ENCODE data around the gene SNRK.
A peak's percentile ranks its signal among the peaks of the same experiment; 100 is the strongest.

Gene SNRK

DNA sequence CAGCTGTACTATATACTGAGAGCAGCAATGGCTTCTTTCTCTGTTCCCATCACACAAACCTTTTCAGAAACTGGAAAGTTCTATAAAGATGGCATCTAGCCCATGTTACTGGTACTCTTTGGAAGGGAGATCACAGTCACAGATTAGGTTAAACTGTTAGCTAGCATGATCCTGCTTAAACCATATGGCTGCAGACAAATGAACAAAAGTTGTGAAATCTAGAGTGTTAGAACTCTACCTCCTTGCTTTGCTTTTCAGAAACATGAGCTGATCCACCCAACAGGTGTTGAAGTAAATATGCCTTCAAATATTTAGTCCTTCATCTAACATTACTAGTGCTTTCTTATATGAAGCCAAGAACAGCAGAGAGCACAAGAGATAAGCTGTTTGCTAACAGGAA lies 102.6 kb downstream of the SNRK start:
- H3K27me3 ChIP-seq (ENCODE audit: insufficient read depth, low read length, poor library complexity, severe bottlenecking) = no peaks in the 10 kb centered on the region
- no peak overlapping the region; the same call in 1 of the 2 replicates for H2AFZ ChIP-seq (ENCODE audit: low read length)
- TF ChIP-seq, protein P1, sequence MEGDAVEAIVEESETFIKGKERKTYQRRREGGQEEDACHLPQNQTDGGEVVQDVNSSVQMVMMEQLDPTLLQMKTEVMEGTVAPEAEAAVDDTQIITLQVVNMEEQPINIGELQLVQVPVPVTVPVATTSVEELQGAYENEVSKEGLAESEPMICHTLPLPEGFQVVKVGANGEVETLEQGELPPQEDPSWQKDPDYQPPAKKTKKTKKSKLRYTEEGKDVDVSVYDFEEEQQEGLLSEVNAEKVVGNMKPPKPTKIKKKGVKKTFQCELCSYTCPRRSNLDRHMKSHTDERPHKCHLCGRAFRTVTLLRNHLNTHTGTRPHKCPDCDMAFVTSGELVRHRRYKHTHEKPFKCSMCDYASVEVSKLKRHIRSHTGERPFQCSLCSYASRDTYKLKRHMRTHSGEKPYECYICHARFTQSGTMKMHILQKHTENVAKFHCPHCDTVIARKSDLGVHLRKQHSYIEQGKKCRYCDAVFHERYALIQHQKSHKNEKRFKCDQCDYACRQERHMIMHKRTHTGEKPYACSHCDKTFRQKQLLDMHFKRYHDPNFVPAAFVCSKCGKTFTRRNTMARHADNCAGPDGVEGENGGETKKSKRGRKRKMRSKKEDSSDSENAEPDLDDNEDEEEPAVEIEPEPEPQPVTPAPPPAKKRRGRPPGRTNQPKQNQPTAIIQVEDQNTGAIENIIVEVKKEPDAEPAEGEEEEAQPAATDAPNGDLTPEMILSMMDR (conservative IDR thresholded peaks at IDR 0.05; ENCODE audit: low read length) = no peak
- no peak for TF ChIP-seq EZH2phosphoT487 (IDR thresholded peaks at IDR 0.05; ENCODE audit: borderline replicate concordance)

DNA sequence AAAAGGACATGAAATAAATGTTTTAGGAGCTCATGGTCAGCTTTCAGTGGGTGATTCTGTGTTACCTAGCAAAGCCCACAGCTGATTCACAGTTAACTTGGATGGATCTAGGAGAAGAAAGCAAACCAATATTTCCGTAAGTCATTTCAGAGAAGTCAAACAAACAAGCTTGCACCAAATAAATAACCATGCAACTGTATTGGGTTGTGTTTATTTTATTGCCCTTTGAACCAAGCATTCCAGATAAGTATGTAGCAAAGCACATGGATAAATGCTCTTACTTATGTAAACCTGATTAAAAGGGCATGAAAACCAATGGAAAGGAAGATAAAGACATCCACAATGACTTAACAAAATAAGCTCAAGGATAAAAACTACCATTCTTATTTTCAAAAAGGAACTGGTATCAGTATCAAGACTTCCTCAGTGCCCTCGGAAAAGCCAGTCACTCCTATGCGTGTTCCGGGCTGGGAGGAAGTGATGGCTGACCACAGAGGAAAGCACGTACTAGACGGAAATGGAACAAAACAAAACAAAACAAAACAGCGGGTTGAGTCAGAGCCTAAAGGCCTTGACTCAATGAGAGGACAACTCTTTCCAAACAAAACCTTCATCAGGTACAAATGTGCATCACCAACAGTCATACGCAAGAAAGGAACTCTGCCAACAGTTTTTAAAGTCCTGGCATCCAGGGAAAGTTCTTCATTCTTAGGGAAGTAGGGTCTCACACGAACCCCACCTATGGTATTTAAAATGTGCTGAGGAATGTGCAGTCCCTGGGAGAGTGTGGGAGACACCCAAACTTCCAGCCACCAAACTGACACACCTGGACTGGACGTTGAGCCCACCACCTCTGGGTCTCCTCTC lies 103.3 kb downstream of the SNRK start:
- Histone ChIP-seq H3K4me3 (ENCODE audit: low read length, poor library complexity, severe bottlenecking) (peak overlapping the region; percentile 46), H3K4me2 (ENCODE audit: low read depth, low read length, poor library complexity, severe bottlenecking) (peak overlapping the region; percentile 61), H3K36me3 (ENCODE audit: insufficient read depth, low read length) (no peaks in the 10 kb centered on the region), H3K9ac (ENCODE audit: low read depth, low read length, poor library complexity, severe bottlenecking) (peak overlapping the region; percentile 40), H3F3A (ENCODE audit: low read depth) (peaks cover 5% of the 10 kb centered on the region; the same call in 1 of the 2 replicates), H3K79me2 (ENCODE audit: insufficient read depth, low read length) (no peaks in the 10 kb centered on the region), H3K4me1 (ENCODE audit: insufficient read depth, low read length, poor library complexity, severe bottlenecking) (peaks cover 55% of the 10 kb centered on the region), H2AFZ (ENCODE audit: low read length) (no peak overlapping the region), H3K9me2 (replicated peaks; ENCODE audit: low read depth, low read length) (no peaks in the 10 kb centered on the region), H3K27me3 (ENCODE audit: insufficient read depth, low read length, poor library complexity, severe bottlenecking) (no peaks in the 10 kb centered on the region), H3K9me3 (ENCODE audit: insufficient read depth, low read depth, low read length) (no peaks in the 10 kb centered on the region; the same call in 1 of the 2 replicates), H4K20me1 (ENCODE audit: insufficient read depth, low read length, poor library complexity, severe bottlenecking) (no peaks in the 10 kb centered on the region)
- no peak for TF ChIP-seq EZH2phosphoT487 (IDR thresholded peaks at IDR 0.05; ENCODE audit: borderline replicate concordance)
- TF ChIP-seq, protein P1 (conservative IDR thresholded peaks at IDR 0.05; ENCODE audit: low read length) = no peak

More for the DNA sequence above, 102.6 kb downstream of the SNRK start:
- H3K9me3 ChIP-seq (ENCODE audit: insufficient read depth, low read depth, low read length) = no peaks in the 10 kb centered on the region; the same call in 1 of the 2 replicates
- H3K4me1 ChIP-seq (ENCODE audit: insufficient read depth, low read length, poor library complexity, severe bottlenecking) = peaks cover 49% of the 10 kb centered on the region
- H3K9me2 ChIP-seq (replicated peaks; ENCODE audit: low read depth, low read length) = no peaks in the 10 kb centered on the region
- peak overlapping the region; percentile 61 for H3K4me2 ChIP-seq (ENCODE audit: low read depth, low read length, poor library complexity, severe bottlenecking)
- H3K79me2 ChIP-seq (ENCODE audit: insufficient read depth, low read length) = no peaks in the 10 kb centered on the region
- H3K4me3 ChIP-seq (ENCODE audit: low read length, poor library complexity, severe bottlenecking) = peak overlapping the region; percentile 46
- no peaks in the 10 kb centered on the region for H4K20me1 ChIP-seq (ENCODE audit: insufficient read depth, low read length, poor library complexity, severe bottlenecking)
- peak overlapping the region; percentile 30 for H3K9ac ChIP-seq (ENCODE audit: low read depth, low read length, poor library complexity, severe bottlenecking)
- 0 out of 2 replicates have a peak, but pooled peaks cover 2% of the 10 kb centered on the region for H3F3A ChIP-seq (ENCODE audit: low read depth)
- no peaks in the 10 kb centered on the region for H3K36me3 ChIP-seq (ENCODE audit: insufficient read depth, low read length)

DNA sequence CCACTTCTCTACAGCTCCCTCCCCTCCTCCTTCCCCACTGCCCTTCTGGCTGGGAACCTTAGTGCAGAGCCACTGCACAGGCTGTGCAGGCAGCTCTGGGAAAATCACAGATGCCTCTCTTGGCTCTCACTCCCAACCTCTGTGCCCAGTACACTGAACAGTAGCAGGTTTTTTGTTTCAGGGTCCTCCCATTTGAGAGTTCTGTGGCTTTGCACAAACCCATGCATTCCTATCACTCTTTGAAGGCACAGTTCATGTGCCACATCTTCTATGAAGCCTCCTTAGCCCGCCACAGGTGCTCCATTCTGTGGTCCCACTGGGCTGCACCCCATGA lies 103.9 kb downstream of the SNRK start:
- no peaks in the 10 kb centered on the region for H3K27me3 ChIP-seq (ENCODE audit: insufficient read depth, low read length, poor library complexity, severe bottlenecking)
- H3K36me3 ChIP-seq (ENCODE audit: insufficient read depth, low read length) = no peaks in the 10 kb centered on the region
- H3F3A ChIP-seq (ENCODE audit: low read depth) = peaks cover 5% of the 10 kb centered on the region; the same call in 1 of the 2 replicates
- no peak overlapping the region for H2AFZ ChIP-seq (ENCODE audit: low read length)
- H3K4me2 ChIP-seq (ENCODE audit: low read depth, low read length, poor library complexity, severe bottlenecking) = peak overlapping the region; percentile 61
- H3K9me3 ChIP-seq (ENCODE audit: insufficient read depth, low read depth, low read length) = no peaks in the 10 kb centered on the region; the same call in 1 of the 2 replicates
- no peaks in the 10 kb centered on the region for H3K9me2 ChIP-seq (replicated peaks; ENCODE audit: low read depth, low read length)
- H4K20me1 ChIP-seq (ENCODE audit: insufficient read depth, low read length, poor library complexity, severe bottlenecking) = no peaks in the 10 kb centered on the region
- no peaks in the 10 kb centered on the region for H3K79me2 ChIP-seq (ENCODE audit: insufficient read depth, low read length)
- no peak for TF ChIP-seq EZH2phosphoT487 (IDR thresholded peaks at IDR 0.05; ENCODE audit: borderline replicate concordance)
- TF ChIP-seq, protein P1 (conservative IDR thresholded peaks at IDR 0.05; ENCODE audit: low read length) = no peak
- peak overlapping the region; percentile 40 for H3K9ac ChIP-seq (ENCODE audit: low read depth, low read length, poor library complexity, severe bottlenecking)
- peak overlapping the region; percentile 46 for H3K4me3 ChIP-seq (ENCODE audit: low read length, poor library complexity, severe bottlenecking)
- H3K4me1 ChIP-seq (ENCODE audit: insufficient read depth, low read length, poor library complexity, severe bottlenecking) = peaks cover 55% of the 10 kb centered on the region
